ENCODE results near the gene FREM3.
"Not testable (repeated sequence)": the region's sequence is repeated elsewhere in the genome, so short reads cannot be mapped to it uniquely, and the experiment has no call there.

FREM3 gene

GRCh38 chr4:143742834-143743233, 42.4 kb upstream of the FREM3 start:
- H3K9ac ChIP-seq (ENCODE audit: low read length) = no peak overlapping the region
- H3K4me1 ChIP-seq (ENCODE audit: low read length) = no peaks in the 10 kb centered on the region
- H4K20me1 ChIP-seq (ENCODE audit: insufficient read depth, low read length) = no peaks in the 10 kb centered on the region
- H2AFZ ChIP-seq (ENCODE audit: low read length) = no peak overlapping the region
- no peak overlapping the region for H3K4me3 ChIP-seq (ENCODE audit: low read length)
- no peak overlapping the region for H3K4me2 ChIP-seq (ENCODE audit: low read depth, low read length)
- H3K27ac ChIP-seq (ENCODE audit: low read length) = no peak overlapping the region
- no peaks in the 10 kb centered on the region for H3K36me3 ChIP-seq (replicated peaks; ENCODE audit: insufficient read depth, low read length)
- TF ChIP-seq, protein P1, sequence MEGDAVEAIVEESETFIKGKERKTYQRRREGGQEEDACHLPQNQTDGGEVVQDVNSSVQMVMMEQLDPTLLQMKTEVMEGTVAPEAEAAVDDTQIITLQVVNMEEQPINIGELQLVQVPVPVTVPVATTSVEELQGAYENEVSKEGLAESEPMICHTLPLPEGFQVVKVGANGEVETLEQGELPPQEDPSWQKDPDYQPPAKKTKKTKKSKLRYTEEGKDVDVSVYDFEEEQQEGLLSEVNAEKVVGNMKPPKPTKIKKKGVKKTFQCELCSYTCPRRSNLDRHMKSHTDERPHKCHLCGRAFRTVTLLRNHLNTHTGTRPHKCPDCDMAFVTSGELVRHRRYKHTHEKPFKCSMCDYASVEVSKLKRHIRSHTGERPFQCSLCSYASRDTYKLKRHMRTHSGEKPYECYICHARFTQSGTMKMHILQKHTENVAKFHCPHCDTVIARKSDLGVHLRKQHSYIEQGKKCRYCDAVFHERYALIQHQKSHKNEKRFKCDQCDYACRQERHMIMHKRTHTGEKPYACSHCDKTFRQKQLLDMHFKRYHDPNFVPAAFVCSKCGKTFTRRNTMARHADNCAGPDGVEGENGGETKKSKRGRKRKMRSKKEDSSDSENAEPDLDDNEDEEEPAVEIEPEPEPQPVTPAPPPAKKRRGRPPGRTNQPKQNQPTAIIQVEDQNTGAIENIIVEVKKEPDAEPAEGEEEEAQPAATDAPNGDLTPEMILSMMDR (IDR thresholded peaks at IDR 0.05; ENCODE audit: low read length) = no peak
- TF ChIP-seq EZH2phosphoT487 (IDR thresholded peaks at IDR 0.05; ENCODE audit: low read length) (no peak), EZH2 (optimal IDR thresholded peaks at IDR 0.05; ENCODE audit: low read depth, low read length) (no peak)
- H3K9me2 ChIP-seq (replicated peaks; ENCODE audit: insufficient read depth, low read length) = no peaks in the 10 kb centered on the region
- no peaks in the 10 kb centered on the region for H3F3A ChIP-seq (ENCODE audit: insufficient read depth, low read length)
- no peak for DNase-seq
- no peaks in the 10 kb centered on the region for H3K79me2 ChIP-seq (ENCODE audit: low read length)
- H3K9me3 ChIP-seq (replicated peaks; ENCODE audit: insufficient read depth, low read length) = no peaks in the 10 kb centered on the region
- H3K27me3 ChIP-seq (replicated peaks; ENCODE audit: insufficient read depth, low read length) = no peaks in the 10 kb centered on the region

- Histone ChIP-seq H3K27ac (ENCODE audit: low read length) (no peak overlapping the region), H3K9me3 (replicated peaks; ENCODE audit: insufficient read depth, low read length) (no peaks in the 10 kb centered on the region), H3K4me3 (ENCODE audit: low read length) (no peak overlapping the region), H3K36me3 (replicated peaks; ENCODE audit: insufficient read depth, low read length) (no peaks in the 10 kb centered on the region), H3K4me1 (ENCODE audit: low read length) (no peaks in the 10 kb centered on the region), H3K4me2 (ENCODE audit: low read depth, low read length) (no peak overlapping the region), H4K20me1 (ENCODE audit: insufficient read depth, low read length) (no peaks in the 10 kb centered on the region), H3F3A (ENCODE audit: insufficient read depth, low read length) (no peaks in the 10 kb centered on the region), H2AFZ (ENCODE audit: low read length) (no peak overlapping the region), H3K27me3 (replicated peaks; ENCODE audit: insufficient read depth, low read length) (no peaks in the 10 kb centered on the region), H3K9ac (ENCODE audit: low read length) (no peak overlapping the region), H3K9me2 (replicated peaks; ENCODE audit: insufficient read depth, low read length) (no peaks in the 10 kb centered on the region), H3K79me2 (ENCODE audit: low read length) (no peaks in the 10 kb centered on the region)
- DNase-seq = no peak
- TF ChIP-seq EZH2 (optimal IDR thresholded peaks at IDR 0.05; ENCODE audit: low read depth, low read length) (no peak), EZH2phosphoT487 (IDR thresholded peaks at IDR 0.05; ENCODE audit: low read length) (no peak)
- TF ChIP-seq, protein P1 (IDR thresholded peaks at IDR 0.05; ENCODE audit: low read length) = no peak
Observed at GRCh38 chr4:143736861-143737260, 36.4 kb upstream of the FREM3 start.

GRCh38 chr4:143736061-143736460, 35.6 kb upstream of the FREM3 start:
- not testable (repeated sequence) for H3K9ac ChIP-seq (ENCODE audit: low read length); H3K9me3 ChIP-seq (replicated peaks; ENCODE audit: insufficient read depth, low read length); H3K27me3 ChIP-seq (replicated peaks; ENCODE audit: insufficient read depth, low read length); DNase-seq; H4K20me1 ChIP-seq (ENCODE audit: insufficient read depth, low read length); H3K4me2 ChIP-seq (ENCODE audit: low read depth, low read length); H3K79me2 ChIP-seq (ENCODE audit: low read length); H2AFZ ChIP-seq (ENCODE audit: low read length); H3K4me1 ChIP-seq (ENCODE audit: low read length); H3K36me3 ChIP-seq (replicated peaks; ENCODE audit: insufficient read depth, low read length); H3K27ac ChIP-seq (ENCODE audit: low read length); H3F3A ChIP-seq (ENCODE audit: insufficient read depth, low read length); H3K9me2 ChIP-seq (replicated peaks; ENCODE audit: insufficient read depth, low read length); H3K4me3 ChIP-seq (ENCODE audit: low read length)

- no peak overlapping the region for H2AFZ ChIP-seq (ENCODE audit: low read length)
- TF ChIP-seq EZH2phosphoT487 (IDR thresholded peaks at IDR 0.05; ENCODE audit: low read length) = no peak
- no peak for TF ChIP-seq EZH2 (optimal IDR thresholded peaks at IDR 0.05; ENCODE audit: low read depth, low read length)
- TF ChIP-seq, protein P1 (IDR thresholded peaks at IDR 0.05; ENCODE audit: low read length) = no peak
- H3K9me3 ChIP-seq (replicated peaks; ENCODE audit: insufficient read depth, low read length) = no peaks in the 10 kb centered on the region
- no peaks in the 10 kb centered on the region for H3K79me2 ChIP-seq (ENCODE audit: low read length)
- H3K9ac ChIP-seq (ENCODE audit: low read length) = no peak overlapping the region
- no peaks in the 10 kb centered on the region for H3K27me3 ChIP-seq (replicated peaks; ENCODE audit: insufficient read depth, low read length)
- no peaks in the 10 kb centered on the region for H3F3A ChIP-seq (ENCODE audit: insufficient read depth, low read length)
- no peak overlapping the region for H3K27ac ChIP-seq (ENCODE audit: low read length)
- no peaks in the 10 kb centered on the region for H3K4me1 ChIP-seq (ENCODE audit: low read length)
- no peak overlapping the region for H3K4me2 ChIP-seq (ENCODE audit: low read depth, low read length)
- no peaks in the 10 kb centered on the region for H3K9me2 ChIP-seq (replicated peaks; ENCODE audit: insufficient read depth, low read length)
- no peak overlapping the region for H3K4me3 ChIP-seq (ENCODE audit: low read length)
- no peaks in the 10 kb centered on the region for H4K20me1 ChIP-seq (ENCODE audit: insufficient read depth, low read length)
- no peak for DNase-seq
- H3K36me3 ChIP-seq (replicated peaks; ENCODE audit: insufficient read depth, low read length) = no peaks in the 10 kb centered on the region
Observed at GRCh38 chr4:143728166-143728565, 27.7 kb upstream of the FREM3 start.

Data from MM.1S (cell line).